LNCAP (cell line): ENCODE measurements around the gene CTSO.

Experiments used
- TF ChIP-seq, protein P1 (sequence below): fragments of 450-650 bp; IDR thresholded peaks from 2 replicates; pipeline ENCODE4 v1.5.1; 2017; ENCODE audit warnings: mild to moderate bottlenecking

The CTSO gene

DNA sequence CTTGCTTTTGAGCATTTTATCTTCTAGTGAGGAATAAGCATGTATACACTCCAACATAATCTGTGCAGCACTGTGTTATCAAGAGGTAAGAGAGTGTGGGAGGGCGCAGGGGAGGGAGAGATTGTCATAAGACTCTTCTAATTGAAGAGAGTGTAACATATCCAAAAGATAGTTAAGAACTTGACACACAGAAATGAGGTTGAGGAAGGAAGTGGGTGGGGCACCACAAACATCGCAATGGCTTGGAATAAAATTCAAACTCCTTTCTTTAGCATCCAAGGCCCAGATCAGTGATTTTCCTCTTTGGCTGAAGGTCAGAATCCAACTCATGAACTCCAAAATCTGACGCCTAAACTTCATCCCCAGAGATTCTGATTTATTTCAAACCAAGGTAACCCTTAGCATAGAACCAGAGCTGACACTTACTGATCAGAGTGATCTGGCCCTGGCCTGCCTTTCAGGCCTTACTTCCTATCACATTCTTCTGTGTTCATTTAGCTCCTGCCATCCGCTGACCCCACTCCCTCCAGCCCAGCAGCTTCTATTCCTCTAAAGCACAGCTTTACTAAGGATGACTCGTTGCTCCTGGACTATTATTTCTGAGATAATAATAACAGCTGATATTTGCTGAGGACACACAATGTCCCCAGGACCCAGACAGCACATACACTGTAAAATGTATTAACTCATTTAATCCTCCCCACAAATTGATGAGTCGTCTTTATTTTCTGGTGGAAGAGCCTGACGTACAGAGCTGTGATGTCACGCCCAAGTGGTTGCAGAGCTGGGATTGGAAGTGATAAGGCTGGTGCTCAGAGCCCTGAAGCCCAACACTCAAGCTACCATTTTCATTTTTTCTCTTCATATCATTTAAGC lies 10.6 kb upstream of the CTSO start:
- TF ChIP-seq, protein P1, sequence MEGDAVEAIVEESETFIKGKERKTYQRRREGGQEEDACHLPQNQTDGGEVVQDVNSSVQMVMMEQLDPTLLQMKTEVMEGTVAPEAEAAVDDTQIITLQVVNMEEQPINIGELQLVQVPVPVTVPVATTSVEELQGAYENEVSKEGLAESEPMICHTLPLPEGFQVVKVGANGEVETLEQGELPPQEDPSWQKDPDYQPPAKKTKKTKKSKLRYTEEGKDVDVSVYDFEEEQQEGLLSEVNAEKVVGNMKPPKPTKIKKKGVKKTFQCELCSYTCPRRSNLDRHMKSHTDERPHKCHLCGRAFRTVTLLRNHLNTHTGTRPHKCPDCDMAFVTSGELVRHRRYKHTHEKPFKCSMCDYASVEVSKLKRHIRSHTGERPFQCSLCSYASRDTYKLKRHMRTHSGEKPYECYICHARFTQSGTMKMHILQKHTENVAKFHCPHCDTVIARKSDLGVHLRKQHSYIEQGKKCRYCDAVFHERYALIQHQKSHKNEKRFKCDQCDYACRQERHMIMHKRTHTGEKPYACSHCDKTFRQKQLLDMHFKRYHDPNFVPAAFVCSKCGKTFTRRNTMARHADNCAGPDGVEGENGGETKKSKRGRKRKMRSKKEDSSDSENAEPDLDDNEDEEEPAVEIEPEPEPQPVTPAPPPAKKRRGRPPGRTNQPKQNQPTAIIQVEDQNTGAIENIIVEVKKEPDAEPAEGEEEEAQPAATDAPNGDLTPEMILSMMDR, result no peak

DNA sequence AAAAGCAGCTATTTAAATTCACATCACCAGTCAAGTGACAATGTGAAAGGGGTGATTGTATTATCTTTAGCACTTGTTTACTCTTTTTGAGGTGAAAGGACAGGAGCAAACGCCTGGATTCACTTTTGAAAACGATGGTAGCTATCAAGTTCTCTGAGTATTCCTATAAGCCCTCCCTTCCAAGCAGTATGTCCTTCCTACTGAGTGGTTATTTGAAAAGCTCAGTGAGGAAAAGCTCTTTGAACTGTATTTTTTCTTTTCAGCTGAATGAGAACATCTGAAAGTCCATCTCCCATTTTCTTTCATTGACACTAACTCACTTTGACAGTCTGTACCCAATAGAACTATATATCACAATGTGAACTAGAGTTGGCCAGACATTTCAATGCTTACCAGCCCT lies 9.1 kb upstream of the CTSO start:
- TF ChIP-seq, protein P1, result no peak

DNA sequence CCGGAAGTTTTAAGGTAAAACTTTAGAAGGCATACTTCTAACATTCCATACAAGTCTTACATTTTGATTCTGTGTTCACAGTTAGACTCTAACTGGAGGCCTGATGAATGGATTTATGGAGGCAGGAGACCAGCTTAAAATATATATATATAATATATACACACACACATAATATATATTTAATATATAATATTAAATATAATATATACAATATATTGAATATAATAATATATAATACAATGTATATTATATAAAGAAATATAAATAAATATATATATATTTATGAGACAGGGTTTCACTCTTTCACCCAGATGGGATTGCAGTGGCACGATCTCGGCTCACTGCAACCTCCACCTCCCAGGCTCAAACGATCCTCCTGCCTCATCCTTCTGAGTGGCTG lies 7.9 kb upstream of the CTSO start:
- TF ChIP-seq, protein P1, result no peak

DNA sequence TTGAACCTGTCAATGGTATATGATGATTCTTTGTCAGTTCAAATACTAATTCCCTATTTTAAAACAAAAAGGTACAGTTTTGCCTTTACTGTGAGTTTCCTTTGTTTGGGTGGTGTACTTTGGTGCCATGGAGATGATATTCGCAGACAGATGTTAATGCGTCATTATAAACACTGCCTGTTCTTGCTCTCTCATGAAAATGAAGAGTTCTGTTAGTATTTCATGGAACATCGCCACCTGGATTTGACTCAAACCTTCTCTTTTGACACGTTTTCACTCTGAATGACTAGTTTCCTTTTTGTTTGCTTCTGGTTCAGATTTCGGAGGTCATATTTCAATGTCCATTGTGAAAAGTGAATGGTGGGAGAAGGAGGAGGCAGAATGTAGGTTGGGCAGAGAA lies 6.9 kb upstream of the CTSO start:
- TF ChIP-seq, protein P1, result no peak

DNA sequence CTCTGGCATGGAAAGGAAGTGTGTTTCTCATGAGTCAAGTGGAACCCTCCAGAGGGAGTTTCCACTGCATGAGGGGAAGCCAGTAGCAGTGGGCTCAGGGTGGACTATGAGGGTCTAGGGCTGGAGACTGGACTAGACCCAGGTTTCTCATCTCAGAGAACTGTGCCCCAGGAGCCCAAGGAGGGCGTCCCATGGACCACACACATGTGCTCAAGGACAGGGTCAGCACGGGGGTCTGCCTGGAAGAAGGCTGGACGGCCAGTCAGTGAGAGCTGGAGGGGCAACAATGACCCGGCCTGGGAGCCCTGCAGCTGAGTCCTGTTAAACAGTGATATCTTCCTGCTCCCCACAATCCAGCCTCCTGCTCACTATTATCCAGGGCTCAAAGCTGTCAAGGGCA lies 5.8 kb upstream of the CTSO start:
- TF ChIP-seq, protein P1, result no peak

DNA sequence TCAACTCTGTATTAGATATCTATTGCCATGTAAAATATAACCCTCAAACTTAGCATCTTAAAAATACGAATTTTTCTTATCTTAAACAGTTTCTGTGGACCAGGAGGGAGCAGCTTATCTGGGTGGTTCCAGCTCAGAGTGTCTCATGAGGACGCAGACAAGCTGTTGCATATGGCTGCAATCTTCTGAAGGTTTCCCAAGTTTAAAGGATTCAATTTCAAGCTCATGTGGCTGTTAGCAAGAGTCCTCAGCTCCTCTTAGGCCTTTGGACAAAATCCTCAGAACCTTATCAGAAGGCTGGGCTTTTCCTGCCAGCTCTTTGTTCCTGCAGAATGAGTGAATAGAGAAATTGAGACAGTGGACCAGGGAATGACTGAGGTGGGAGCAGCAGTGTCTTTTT lies 2.8 kb upstream of the CTSO start:
- TF ChIP-seq, protein P1, result no peak

DNA sequence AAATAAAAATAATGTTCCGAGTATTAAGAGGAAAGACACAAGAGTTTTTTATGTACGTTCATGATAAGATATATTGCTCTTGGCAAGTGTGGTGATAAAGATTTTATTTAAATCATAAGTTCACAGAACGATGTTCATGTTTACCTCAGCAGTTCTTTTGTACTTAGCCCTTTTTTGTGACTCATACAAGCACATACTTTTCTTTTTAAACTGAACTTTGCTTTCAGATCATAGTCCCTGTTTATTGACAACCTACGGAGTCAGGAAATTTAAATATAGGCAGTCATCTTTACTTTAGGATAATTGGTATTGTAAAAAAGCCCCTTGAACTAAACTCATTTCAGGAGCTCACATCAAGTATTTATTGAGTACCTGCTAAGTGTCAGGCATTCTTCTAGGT lies 1.3 kb upstream of the CTSO start:
- TF ChIP-seq, protein P1, result no peak
